Measurements from ENCODE around the gene TPGS2. TPM values are rescaled to one million over a fixed set of nuclear protein-coding genes. Genes with fewer than 3 reads are reported as not detected.

The TPGS2 gene
- total and polyA plus RNA-seq, 2 of the 8 experiments (the other 6 are each of a cell fraction or from before 2014, with no cell fraction given): 151 to 273 TPM

DNA sequence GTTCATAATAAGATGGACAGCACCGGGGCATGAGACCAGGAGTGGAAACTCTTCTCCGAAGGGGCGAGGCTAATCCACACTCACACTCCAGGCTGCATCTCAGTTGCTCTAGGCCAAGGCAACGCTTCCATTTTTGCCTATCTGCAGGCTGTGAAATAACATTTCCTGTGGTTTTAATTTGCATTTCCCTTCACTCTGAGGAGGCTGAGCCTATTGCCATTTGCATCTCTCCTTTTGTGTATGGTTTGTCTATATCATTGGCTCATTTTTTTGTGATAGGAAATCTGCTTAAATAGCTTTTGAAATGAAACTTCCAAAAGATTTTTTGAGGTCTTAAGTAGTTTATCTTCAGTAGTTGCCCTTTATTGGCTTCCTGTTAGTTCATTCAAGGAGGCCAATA is 57.6 kb downstream of the TPGS2 start:
- Histone ChIP-seq H3K4ac (replicated peaks; ENCODE audit: insufficient read length, low read depth, low read length) (no peak overlapping the region), H3K27ac (ENCODE audit: low read depth, low read length) (no peak overlapping the region), H3K18ac (ENCODE audit: extremely low read depth, low read length) (no peak overlapping the region), H3K4me3 (ENCODE audit: extremely low read depth in 1 of 4, insufficient read depth in 2 of 4, low read depth in 3 of 4, low read length in 4 of 4) (no peak overlapping the region), H3K14ac (ENCODE audit: insufficient read length) (no peak overlapping the region), H2BK15ac (ENCODE audit: low read length) (no peak overlapping the region), H3K9me3 (ENCODE audit: insufficient read depth in 2 of 2, low read depth in 1 of 2, low read length in 1 of 2) (no peaks in the 10 kb centered on the region), H2BK120ac (replicated peaks; ENCODE audit: low read depth, low read length) (no peak overlapping the region), H4K91ac (replicated peaks; ENCODE audit: insufficient read length, low read length) (no peak overlapping the region), H3K4me2 (ENCODE audit: insufficient read depth in 1 of 2, low read depth in 2 of 2, low read length in 2 of 2) (no peak overlapping the region), H2BK5ac (ENCODE audit: low read depth, low read length) (no peak overlapping the region), H4K8ac (ENCODE audit: extremely low read depth, insufficient read depth, low read length) (no peak overlapping the region), H3K36me3 (ENCODE audit: control insufficient read depth in 2 of 4, insufficient read depth in 4 of 4, low read length in 3 of 4) (no peaks in the 10 kb centered on the region), H3K23ac (ENCODE audit: insufficient read length) (no peak overlapping the region), H3K56ac (replicated peaks; ENCODE audit: insufficient read length, low read depth, low read length) (no peak overlapping the region), H4K20me1 (replicated peaks in 1 of 2; ENCODE audit: control insufficient read depth in 1 of 2, insufficient read depth in 2 of 2, low read length in 2 of 2) (no peaks in the 10 kb centered on the region), H2BK12ac (ENCODE audit: low read depth, low read length) (no peak overlapping the region), H2AK5ac (ENCODE audit: low read depth, low read length) (no peak overlapping the region), H3K9ac (replicated peaks in 1 of 4; ENCODE audit: extremely low read depth in 1 of 4, low read depth in 3 of 4, low read length in 3 of 4) (no peak overlapping the region), H3K79me2 (ENCODE audit: control insufficient read depth in 1 of 2, insufficient read depth in 2 of 2, low read length in 2 of 2) (no peaks in the 10 kb centered on the region), H3K27me3 (replicated peaks in 1 of 4; ENCODE audit: control insufficient read depth in 3 of 4, extremely low read depth in 1 of 4, insufficient read depth in 3 of 4, low read length in 3 of 4) (no peaks in the 10 kb centered on the region), H3K4me1 (replicated peaks in 1 of 4; ENCODE audit: control insufficient read depth in 3 of 4, insufficient read depth in 4 of 4, low read length in 3 of 4) (no peaks in the 10 kb centered on the region), H4K5ac (ENCODE audit: insufficient read length, low read depth, low read length) (no peak overlapping the region), H2BK20ac (ENCODE audit: low read length) (no peak overlapping the region), H3K23me2 (ENCODE audit: low read depth, low read length) (peaks cover 2% of the 10 kb centered on the region; the same call in 1 of the 2 replicates), H3K79me1 (ENCODE audit: low read depth, low read length) (no peaks in the 10 kb centered on the region), H2AFZ (ENCODE audit: low read length) (no peak overlapping the region)
- no peak for TF ChIP-seq SIRT6 (IDR thresholded peaks at IDR 0.05; ENCODE audit: low read length)
- TF ChIP-seq, protein P1, sequence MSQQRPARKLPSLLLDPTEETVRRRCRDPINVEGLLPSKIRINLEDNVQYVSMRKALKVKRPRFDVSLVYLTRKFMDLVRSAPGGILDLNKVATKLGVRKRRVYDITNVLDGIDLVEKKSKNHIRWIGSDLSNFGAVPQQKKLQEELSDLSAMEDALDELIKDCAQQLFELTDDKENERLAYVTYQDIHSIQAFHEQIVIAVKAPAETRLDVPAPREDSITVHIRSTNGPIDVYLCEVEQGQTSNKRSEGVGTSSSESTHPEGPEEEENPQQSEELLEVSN (IDR thresholded peaks at IDR 0.05): no peak
- TF ChIP-seq PHF8 (conservative IDR thresholded peaks at IDR 0.05; ENCODE audit: low read depth, low read length): no peak
- no peak for TF ChIP-seq SP4 (IDR thresholded peaks at IDR 0.05; ENCODE audit: low read length)
- TF ChIP-seq SP1 (IDR thresholded peaks at IDR 0.05; ENCODE audit: low read depth, low read length): no peak
- TF ChIP-seq KDM1A (IDR thresholded peaks at IDR 0.05; ENCODE audit: borderline replicate concordance, low read length): no peak
- no peak for TF ChIP-seq GTF2F1 (IDR thresholded peaks at IDR 0.05; ENCODE audit: borderline replicate concordance, low read depth, low read length)
- TF ChIP-seq ASH2L (IDR thresholded peaks at IDR 0.05; ENCODE audit: low read length): no peak
- TF ChIP-seq, protein P2, sequence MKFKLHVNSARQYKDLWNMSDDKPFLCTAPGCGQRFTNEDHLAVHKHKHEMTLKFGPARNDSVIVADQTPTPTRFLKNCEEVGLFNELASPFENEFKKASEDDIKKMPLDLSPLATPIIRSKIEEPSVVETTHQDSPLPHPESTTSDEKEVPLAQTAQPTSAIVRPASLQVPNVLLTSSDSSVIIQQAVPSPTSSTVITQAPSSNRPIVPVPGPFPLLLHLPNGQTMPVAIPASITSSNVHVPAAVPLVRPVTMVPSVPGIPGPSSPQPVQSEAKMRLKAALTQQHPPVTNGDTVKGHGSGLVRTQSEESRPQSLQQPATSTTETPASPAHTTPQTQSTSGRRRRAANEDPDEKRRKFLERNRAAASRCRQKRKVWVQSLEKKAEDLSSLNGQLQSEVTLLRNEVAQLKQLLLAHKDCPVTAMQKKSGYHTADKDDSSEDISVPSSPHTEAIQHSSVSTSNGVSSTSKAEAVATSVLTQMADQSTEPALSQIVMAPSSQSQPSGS (IDR thresholded peaks at IDR 0.05; ENCODE audit: low read length): no peak
- TF ChIP-seq RAD21 (IDR thresholded peaks at IDR 0.05 in 1 of 2, conservative IDR thresholded peaks at IDR 0.05 in 1 of 2; ENCODE audit: low read depth in 2 of 2, low read length in 2 of 2): no peak
- no peak for TF ChIP-seq CHD1 (IDR thresholded peaks at IDR 0.05; ENCODE audit: low read depth, low read length)
- TF ChIP-seq BCL11A (IDR thresholded peaks at IDR 0.05; ENCODE audit: low read depth in 2 of 2, low read length in 2 of 2): no peak
- no peak for TF ChIP-seq FOSL1 (IDR thresholded peaks at IDR 0.05; ENCODE audit: insufficient read depth, low read depth, low read length)
- WGBS, 2 experiments (ENCODE audit: extremely low coverage in 1 of 2, insufficient coverage in 1 of 2, insufficient read length in 1 of 2, insufficient replicate concordance in 2 of 2, low coverage in 1 of 2, low lambda C conversion rate in 2 of 2, missing lambda C conversion rate in 1 of 2): 86% methylated on average over 4 of the region's 4 CpGs; no CpG with 5 or more reads in 1 of the 2 experiments
- FAIRE-seq (no peak), DNase-seq (ENCODE audit: low read depth in 1 of 2, low spot score in 2 of 2) (no peak)
- CTCF ChIA-PET (ENCODE audit: partially characterized antibody): interaction anchor here (1.7 kb wide), 1 partner anchor 28 kb away, joined by 4 read pairs; no protein-coding TSS in a partner anchor
- POLR2A ChIA-PET (ENCODE audit: partially characterized antibody): no interaction called here

All from H1 (cell line).